Duodenal mucosa (tissue), 2 donors: ENCODE measurements around the gene CENPB.
A peak's percentile ranks its signal among the peaks of the same experiment; 100 is the strongest.
"Not testable (repeated sequence)": the region's sequence is repeated elsewhere in the genome, so short reads cannot be mapped to it uniquely, and the experiment has no call there.

Source experiments
- H3K27ac ChIP-seq: one replicate; pipeline ENCODE4 v1.7.0; 2013; ENCODE audit warnings: low read depth, low read length
- H3K27me3 ChIP-seq, 2 donors: one replicate each; pipeline ENCODE4 v1.7.0; 2013; ENCODE audit warnings: low read length in 2 of 2, control low read depth in 1 of 2; ENCODE audit not compliant: insufficient read depth in 2 of 2, control insufficient read depth in 1 of 2
- H3K36me3 ChIP-seq, 2 donors: one replicate each; pipeline ENCODE4 v1.7.0; 2013; ENCODE audit warnings: low read length in 2 of 2, control low read depth in 1 of 2; ENCODE audit not compliant: insufficient read depth in 2 of 2, control insufficient read depth in 1 of 2
- H3K4me1 ChIP-seq, 2 donors: one replicate each; pipeline ENCODE4 v1.7.0; 2013; ENCODE audit warnings: low read length in 2 of 2, control low read depth in 1 of 2; ENCODE audit not compliant: insufficient read depth in 2 of 2, control insufficient read depth in 1 of 2
- H3K4me3 ChIP-seq, 2 donors: one replicate each; pipeline ENCODE4 v1.7.0; 2013; ENCODE audit warnings: low read length in 2 of 2, low read depth in 1 of 2
- H3K9ac ChIP-seq, 2 donors: one replicate each; pipeline ENCODE4 v1.7.0; 2013; ENCODE audit warnings: low read length in 2 of 2, low read depth in 1 of 2
- H3K9me3 ChIP-seq, 2 donors: one replicate each; pipeline ENCODE4 v1.7.0; 2013; ENCODE audit warnings: low read length in 2 of 2, control low read depth in 1 of 2; ENCODE audit not compliant: control insufficient read depth in 1 of 2

CENPB gene

DNA sequence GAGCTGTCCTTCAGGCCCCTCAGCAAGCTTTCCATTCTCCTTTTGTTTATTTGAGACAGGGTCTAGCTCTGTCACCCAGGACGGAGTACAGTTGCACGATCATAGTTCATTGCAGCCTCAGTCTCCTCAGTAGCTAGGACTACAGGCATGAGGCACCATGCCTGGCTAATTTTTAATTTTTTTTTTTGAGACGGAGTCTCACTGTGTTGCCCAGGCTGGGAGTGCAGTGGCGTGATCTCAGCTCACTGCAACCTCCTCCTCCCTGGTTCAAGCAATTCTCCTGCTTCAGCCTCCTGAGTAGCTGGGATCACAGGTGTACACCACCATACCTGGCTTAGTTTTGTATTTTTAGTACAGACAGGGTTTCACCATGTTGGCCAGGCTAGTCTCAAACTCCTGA lies 2.7 kb upstream of the CENPB start:
- H3K9ac ChIP-seq, H3K4me3 ChIP-seq, H3K27me3 ChIP-seq, H3K36me3 ChIP-seq, H3K9me3 ChIP-seq, H3K27ac ChIP-seq: not testable (repeated sequence)
- H3K4me1 ChIP-seq: peaks cover 29 to 34% of the 10 kb centered on the region in 2 donors

DNA sequence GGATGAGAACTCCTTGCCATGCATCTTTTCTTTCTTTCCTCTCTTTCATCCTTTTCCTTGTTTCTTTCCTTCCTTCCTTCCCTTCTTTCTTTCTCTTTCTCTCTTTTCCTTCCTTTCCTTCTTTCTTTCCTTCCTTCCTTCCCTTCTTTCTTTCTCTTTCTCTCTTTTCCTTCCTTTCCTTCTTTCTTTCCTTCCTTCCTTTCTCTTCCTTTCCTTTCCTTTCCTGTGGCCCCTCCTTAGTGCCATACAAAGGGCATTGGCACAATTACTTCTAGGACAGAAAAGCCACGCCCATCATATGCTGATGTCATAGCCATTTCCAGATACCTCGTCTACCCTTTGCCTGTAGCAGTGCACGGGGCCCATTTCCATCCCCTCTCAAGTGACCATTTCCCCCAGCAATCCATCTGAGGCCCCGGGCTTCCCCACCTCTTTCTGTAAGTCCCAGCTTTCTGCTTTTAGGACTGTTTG lies 2.2 kb upstream of the CENPB start:
- H3K9ac ChIP-seq: no peak overlapping the region
- H3K4me1 ChIP-seq: peaks cover 33 to 38% of the 10 kb centered on the region in 2 donors
- H3K27me3 ChIP-seq: no peaks in the 10 kb centered on the region
- H3K4me3 ChIP-seq: no peak overlapping the region
- H3K27ac ChIP-seq: no peak overlapping the region
- H3K9me3 ChIP-seq: no peaks in the 10 kb centered on the region
- peaks cover 0 to 6% of the 10 kb centered on the region in 2 donors for H3K36me3 ChIP-seq

DNA sequence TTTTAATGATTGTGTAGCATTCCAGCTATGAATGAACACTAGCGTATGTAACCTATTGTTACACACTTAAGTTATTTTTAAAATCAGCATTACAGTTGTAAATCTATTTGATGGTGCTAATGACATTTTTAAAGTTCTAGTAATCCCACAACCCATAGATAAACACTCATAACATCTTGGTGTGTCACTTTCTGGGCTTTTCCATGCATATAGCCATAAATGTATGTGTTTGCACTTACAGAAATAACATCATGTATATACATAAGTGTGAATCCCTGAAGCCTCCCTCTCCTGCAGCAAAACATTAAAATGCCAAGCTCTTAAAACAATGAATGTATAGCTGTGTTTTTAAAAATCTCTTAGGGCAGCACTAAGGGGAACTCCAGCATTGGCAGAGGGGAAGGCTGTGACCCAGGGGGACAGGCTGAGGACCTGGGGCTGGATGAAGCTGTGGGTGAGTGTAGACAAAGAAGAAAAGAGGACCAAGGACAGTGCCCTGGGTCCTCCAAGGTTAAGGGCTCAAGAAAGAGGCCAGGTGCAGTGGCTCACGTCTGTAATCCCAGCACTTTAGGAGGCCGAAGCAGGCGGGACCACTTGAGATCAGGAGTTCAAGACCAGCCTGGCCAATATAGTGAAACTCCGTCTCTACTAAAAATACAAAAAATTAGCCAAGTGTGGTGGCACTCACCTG lies 929 bp upstream of the CENPB start:
- peak overlapping the region in 1 of 2 donors; percentile 55 for H3K4me3 ChIP-seq
- peaks cover 40 to 45% of the 10 kb centered on the region in 2 donors for H3K4me1 ChIP-seq
- no peaks in the 10 kb centered on the region for H3K27me3 ChIP-seq
- no peaks in the 10 kb centered on the region for H3K9me3 ChIP-seq
- H3K27ac ChIP-seq: no peak overlapping the region
- H3K36me3 ChIP-seq: peaks cover 0 to 10% of the 10 kb centered on the region in 2 donors
- peak overlapping the region; percentile 1 to 35 for H3K9ac ChIP-seq

DNA sequence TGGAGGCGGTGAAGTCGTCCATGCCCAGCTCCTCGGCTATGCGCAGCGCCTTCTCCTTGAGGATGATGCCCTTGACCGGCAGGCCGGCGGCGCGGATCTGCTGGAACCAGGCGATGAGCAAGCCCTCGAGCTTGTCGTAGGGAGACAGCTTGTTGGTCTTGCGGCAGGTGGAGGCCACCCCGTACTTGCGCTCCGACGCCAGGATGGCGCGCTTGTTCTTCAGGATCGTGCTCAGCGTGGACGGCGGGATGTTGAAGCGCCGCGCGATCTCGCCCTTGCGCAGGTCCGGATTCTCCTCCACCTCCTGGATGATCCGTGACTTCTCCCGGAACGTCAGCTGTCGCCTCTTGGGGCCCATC lies 435 bp downstream of the CENPB start:
- H3K36me3 ChIP-seq: peaks cover 0 to 10% of the 10 kb centered on the region in 2 donors
- H3K9ac ChIP-seq: peak overlapping the region; percentile 70 to 87
- peak overlapping the region; percentile 81 for H3K27ac ChIP-seq
- peaks cover 42 to 46% of the 10 kb centered on the region in 2 donors for H3K4me1 ChIP-seq
- no peaks in the 10 kb centered on the region for H3K9me3 ChIP-seq
- no peaks in the 10 kb centered on the region for H3K27me3 ChIP-seq
- H3K4me3 ChIP-seq: peak overlapping the region; percentile 70 to 91

DNA sequence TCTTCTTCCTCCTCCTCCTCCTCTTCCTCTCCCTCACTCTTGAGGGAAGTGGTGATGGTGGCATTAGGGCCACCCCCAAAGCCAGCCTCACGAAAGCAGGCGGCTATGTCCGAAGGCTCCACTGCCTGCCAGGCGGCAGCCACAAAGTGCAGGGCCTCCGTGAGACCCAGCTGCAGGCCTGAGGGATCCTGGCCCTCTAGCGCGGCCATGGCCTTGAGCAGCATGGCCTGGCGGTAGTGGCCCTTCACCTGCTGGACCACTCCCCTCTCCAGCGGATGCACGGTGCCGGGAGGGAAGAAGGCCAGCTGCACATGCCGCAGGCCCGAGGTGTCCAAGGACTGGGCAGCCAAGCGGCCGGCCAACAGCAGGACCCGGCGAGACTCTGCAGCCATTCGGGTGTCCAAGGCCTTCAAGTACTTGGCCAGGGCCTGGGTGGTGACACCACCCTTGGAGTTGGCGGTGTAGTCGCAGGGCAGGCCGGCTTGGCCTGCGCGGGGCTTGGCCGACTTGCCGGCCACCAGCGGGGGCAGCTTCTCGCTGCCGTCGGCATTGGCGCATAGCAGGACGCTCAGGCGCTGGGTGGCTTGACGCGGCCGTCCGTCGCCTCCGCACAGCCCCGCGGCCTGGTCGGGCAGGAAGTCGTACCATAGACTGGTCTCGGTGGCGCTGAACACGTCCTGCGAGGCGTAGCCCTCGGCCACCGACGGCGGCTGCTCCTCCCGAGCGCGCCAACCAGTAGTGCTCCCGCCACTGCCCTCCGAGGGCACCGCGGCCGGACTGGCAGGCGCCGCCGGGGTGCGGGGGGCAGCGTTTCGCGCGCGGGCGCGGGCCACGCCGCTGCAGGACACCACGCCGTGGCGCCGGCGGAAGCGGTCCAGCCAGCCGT lies 1.1 kb downstream of the CENPB start:
- H3K27ac ChIP-seq: peak overlapping the region; percentile 81
- H3K9ac ChIP-seq: peak overlapping the region; percentile 70 to 87
- H3K36me3 ChIP-seq: peaks cover 0 to 10% of the 10 kb centered on the region in 2 donors
- H3K27me3 ChIP-seq: no peaks in the 10 kb centered on the region
- H3K9me3 ChIP-seq: no peaks in the 10 kb centered on the region
- H3K4me1 ChIP-seq: peaks cover 47 to 52% of the 10 kb centered on the region in 2 donors
- peak overlapping the region; percentile 70 to 91 for H3K4me3 ChIP-seq

DNA sequence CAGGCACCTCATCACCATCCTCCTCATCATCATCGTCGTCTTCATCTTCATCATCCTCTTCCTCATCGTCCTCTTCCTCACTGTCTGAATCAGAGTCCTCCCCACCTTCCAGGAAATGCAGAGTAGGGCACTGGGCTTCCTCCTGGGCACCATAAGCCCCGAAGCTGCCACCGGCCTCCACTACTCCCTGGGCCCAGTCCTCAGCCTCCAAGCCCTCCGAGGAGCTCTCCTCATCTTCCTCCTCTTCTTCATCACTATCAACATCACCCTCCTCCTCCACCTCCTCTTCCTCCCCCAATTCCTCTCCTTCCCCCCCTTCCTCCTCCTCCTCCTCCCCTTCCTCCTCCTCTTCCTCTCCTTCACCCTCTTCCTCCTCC lies 1.7 kb downstream of the CENPB start:
- H3K4me1 ChIP-seq: peaks cover 47 to 52% of the 10 kb centered on the region in 2 donors
- H3K4me3 ChIP-seq: peak overlapping the region; percentile 70 to 91
- no peaks in the 10 kb centered on the region for H3K9me3 ChIP-seq
- no peak overlapping the region for H3K27ac ChIP-seq
- peak overlapping the region; percentile 70 to 87 for H3K9ac ChIP-seq
- H3K36me3 ChIP-seq: peaks cover 0 to 10% of the 10 kb centered on the region in 2 donors
- no peaks in the 10 kb centered on the region for H3K27me3 ChIP-seq

DNA sequence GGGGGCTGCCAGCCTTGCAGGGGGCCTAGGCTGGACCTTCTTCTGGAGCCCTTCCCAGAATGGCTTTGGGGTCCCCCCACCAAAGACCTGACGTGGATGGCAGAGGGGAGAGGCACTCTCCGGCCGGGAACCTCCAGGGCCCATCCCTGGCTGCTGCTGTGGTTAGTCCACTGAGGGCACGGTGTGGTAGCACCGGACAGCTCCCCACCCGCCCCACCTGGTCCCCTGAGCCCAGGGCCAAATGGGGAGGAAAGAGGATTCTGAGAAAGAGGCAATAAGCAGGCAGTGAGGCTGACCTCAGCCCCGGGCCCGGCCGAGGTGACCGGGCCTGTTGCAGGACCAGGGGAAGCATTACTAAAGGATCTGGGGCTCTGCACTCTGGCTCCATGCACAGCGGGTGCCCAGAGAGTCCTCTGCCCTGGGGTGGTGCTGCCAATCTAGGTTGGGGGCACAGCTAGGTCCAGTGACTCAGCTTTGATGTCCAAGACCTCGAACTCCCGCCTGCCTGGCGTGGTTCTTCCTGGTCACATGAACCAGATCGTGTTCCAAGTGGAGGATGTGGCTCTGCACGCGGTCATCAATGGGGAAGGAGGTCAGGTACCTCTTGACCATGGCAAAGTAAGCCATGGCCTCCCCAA lies 2.2 kb downstream of the CENPB start:
- H3K4me3 ChIP-seq: peak overlapping the region in 1 of 2 donors; percentile 91
- peaks cover 0 to 4% of the 10 kb centered on the region in 2 donors for H3K27me3 ChIP-seq
- peaks cover 0 to 10% of the 10 kb centered on the region in 2 donors for H3K36me3 ChIP-seq
- H3K9ac ChIP-seq: peak overlapping the region; percentile 38 to 70
- H3K27ac ChIP-seq: no peak overlapping the region
- peaks cover 47 to 52% of the 10 kb centered on the region in 2 donors for H3K4me1 ChIP-seq
- no peaks in the 10 kb centered on the region for H3K9me3 ChIP-seq

DNA sequence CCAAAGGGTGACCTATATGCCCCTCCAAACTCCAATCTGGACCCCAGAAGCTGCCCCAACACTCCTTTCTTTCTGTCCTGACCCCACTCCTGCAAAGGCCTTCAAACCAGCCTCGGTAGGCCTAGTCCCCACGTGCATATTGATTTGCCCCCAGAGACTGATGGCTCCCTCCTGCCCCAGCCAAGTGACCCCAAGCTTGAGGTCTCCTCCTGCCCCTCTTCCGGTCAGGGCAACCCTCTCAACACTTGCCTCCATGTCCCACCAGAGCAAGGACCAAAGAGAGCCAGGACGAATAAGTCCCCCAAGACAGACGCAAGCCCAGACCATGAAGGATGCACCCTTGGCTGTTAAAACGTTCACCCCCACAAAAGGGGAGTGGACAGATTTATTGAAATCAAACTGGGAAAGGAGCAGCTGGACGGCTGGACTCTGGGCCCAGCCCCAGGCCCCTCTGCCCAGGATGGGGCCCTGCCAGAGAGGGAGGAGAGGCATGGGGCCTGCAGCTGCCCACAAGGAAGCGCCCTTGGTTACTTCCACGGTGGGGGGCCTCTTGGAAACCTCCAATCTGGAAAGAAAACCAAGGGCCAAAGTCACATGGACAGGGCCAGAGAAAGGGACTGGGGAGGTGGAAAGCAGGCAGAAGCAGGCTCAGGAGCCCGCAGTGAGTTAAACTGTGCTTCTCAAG lies 2.9 kb downstream of the CENPB start:
- Histone ChIP-seq H3K9me3 (no peaks in the 10 kb centered on the region), H3K4me1 (peaks cover 41 to 47% of the 10 kb centered on the region in 2 donors), H3K36me3 (peaks cover 0 to 10% of the 10 kb centered on the region in 2 donors), H3K27me3 (peaks cover 0 to 11% of the 10 kb centered on the region in 2 donors), H3K27ac (no peak overlapping the region), H3K9ac (no peak overlapping the region), H3K4me3 (no peak overlapping the region)

DNA sequence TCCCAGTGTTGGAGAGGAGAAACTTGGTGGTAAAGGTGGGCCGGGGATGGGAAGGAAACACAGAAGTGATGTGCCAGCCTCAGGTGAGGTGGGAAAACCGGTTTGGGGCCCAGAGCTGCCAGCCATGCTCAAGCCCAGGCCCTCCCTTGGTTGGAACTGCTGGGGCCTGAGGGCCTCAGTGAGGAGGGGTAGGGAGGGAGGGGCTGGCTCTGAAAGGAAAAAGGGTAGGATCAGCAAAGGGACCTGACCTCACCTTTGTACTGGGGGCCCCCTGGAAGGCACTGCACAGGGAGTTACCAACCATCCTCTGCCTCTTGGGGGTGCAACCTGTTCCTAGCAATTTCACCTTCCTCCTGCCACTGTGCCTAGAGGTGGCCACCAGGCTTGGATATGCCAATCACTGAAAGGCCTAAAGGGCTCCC lies 3.5 kb downstream of the CENPB start:
- peaks cover 42 to 46% of the 10 kb centered on the region in 2 donors for H3K4me1 ChIP-seq
- H3K9me3 ChIP-seq: no peaks in the 10 kb centered on the region
- no peak overlapping the region for H3K9ac ChIP-seq
- H3K4me3 ChIP-seq: no peak overlapping the region
- H3K36me3 ChIP-seq: peaks cover 0 to 10% of the 10 kb centered on the region in 2 donors
- no peak overlapping the region for H3K27ac ChIP-seq
- peaks cover 0 to 17% of the 10 kb centered on the region in 2 donors for H3K27me3 ChIP-seq
